IMR-90 (cell line): ENCODE results near the gene PRAF2. TPM values are rescaled to one million over a fixed set of nuclear protein-coding genes. Genes with fewer than 3 reads are reported as not detected.

Source experiments
- ATAC-seq: fragments of 200-7000 bp; cut with Tn5 transposase; 2 replicates; pipeline ENCODE4 v1.9.1; 2020; ENCODE audit warnings: low read depth, mild to moderate bottlenecking, moderate library complexity
- BruUV-seq: library from RNA; stranded (reverse); fragments of 400-500 nt; replicated peaks from 2 replicates; lab custom pipeline; 2021; lab: Mats Ljungman, UMichigan
- CTCF ChIA-PET: fragments of 300-600 bp; formaldehyde crosslinking; extraction: SDS; loops from one replicate; lab custom pipeline; 2021; ENCODE audit warnings: antibody characterized with exemption; lab: Yijun Ruan, JAX
- POLR2A ChIA-PET: fragments of 300-600 bp; sonication (Branson Sonifier 250); formaldehyde crosslinking; loops from one replicate; lab custom pipeline; 2022; ENCODE audit warnings: antibody characterized with exemption; ENCODE audit not compliant: unreplicated experiment; lab: Charles Lee
- DNase-seq: peaks from one replicate; pipeline ENCODE4 v3.0.0; 2013
- H2AFZ ChIP-seq: replicated peaks from 2 replicates; pipeline ENCODE3; 2013; ENCODE audit warnings: low read length, mild to moderate bottlenecking; ENCODE audit not compliant: poor library complexity
- H2AK5ac ChIP-seq: 2 replicates; pipeline ENCODE4 v1.6.1; 2013; ENCODE audit warnings: low read depth, low read length, inconsistent platforms
- H2AK9ac ChIP-seq: replicated peaks from 2 replicates; pipeline ENCODE3; 2013; ENCODE audit warnings: mild to moderate bottlenecking, low read depth, low read length, moderate library complexity; ENCODE audit not compliant: poor library complexity
- H2BK120ac ChIP-seq: 2 replicates; pipeline ENCODE4 v1.6.1; 2013; ENCODE audit warnings: low read depth, low read length, inconsistent platforms
- H2BK15ac ChIP-seq: 3 replicates; pipeline ENCODE4 v1.6.1; 2013; ENCODE audit warnings: low read depth, low read length, inconsistent platforms
- H2BK20ac ChIP-seq: 2 replicates; pipeline ENCODE4 v1.6.1; 2013; ENCODE audit warnings: low read depth, mild to moderate bottlenecking, inconsistent platforms, low read length, moderate library complexity
- H2BK5ac ChIP-seq: 2 replicates; pipeline ENCODE4 v1.6.1; 2013; ENCODE audit warnings: mild to moderate bottlenecking, low read depth, low read length, inconsistent platforms; ENCODE audit not compliant: poor library complexity, severe bottlenecking
- H3K14ac ChIP-seq: replicated peaks from 2 replicates; pipeline ENCODE4 v1.6.1; 2013; ENCODE audit warnings: low read depth, low read length, inconsistent platforms
- H3K18ac ChIP-seq: 2 replicates; pipeline ENCODE4 v1.6.1; 2013; ENCODE audit warnings: low read depth, low read length, control low read depth
- H3K23ac ChIP-seq: 2 replicates; pipeline ENCODE4 v1.6.1; 2013; ENCODE audit warnings: low read depth, low read length, inconsistent platforms
- H3K27ac ChIP-seq: 2 replicates; pipeline ENCODE4 v1.5.1; 2013; ENCODE audit warnings: mild to moderate bottlenecking, control low read depth, low read length; ENCODE audit not compliant: insufficient read depth
- H3K27me3 ChIP-seq: 2 replicates; pipeline ENCODE4 v1.6.1; 2013; ENCODE audit warnings: low read length; ENCODE audit not compliant: control insufficient read depth, insufficient read depth
- H3K36me3 ChIP-seq: 2 replicates; pipeline ENCODE4 v1.6.1; 2013; ENCODE audit warnings: low read length, mixed read lengths; ENCODE audit not compliant: control insufficient read depth, insufficient read depth
- H3K4ac ChIP-seq: 2 replicates; pipeline ENCODE4 v1.6.1; 2013; ENCODE audit warnings: low read depth, low read length, inconsistent platforms
- H3K4me1 ChIP-seq: 2 replicates; pipeline ENCODE4 v1.6.1; 2013; ENCODE audit warnings: low read length, mixed read lengths; ENCODE audit not compliant: control insufficient read depth, insufficient read depth
- H3K4me2 ChIP-seq: 2 replicates; pipeline ENCODE4 v1.6.1; 2013; ENCODE audit warnings: low read depth, mild to moderate bottlenecking, control low read depth, low read length, moderate library complexity
- H3K4me3 ChIP-seq: 2 replicates; pipeline ENCODE4 v1.5.1; 2013; ENCODE audit warnings: low read depth, mild to moderate bottlenecking, control low read depth, low read length, moderate library complexity; ENCODE audit not compliant: insufficient read depth
- H3K56ac ChIP-seq: 2 replicates; pipeline ENCODE4 v1.6.1; 2013; ENCODE audit warnings: low read length, inconsistent platforms; ENCODE audit not compliant: insufficient read depth; ENCODE audit errors: extremely low read depth
- H3K79me1 ChIP-seq, 2 experiments: 2 replicates each; pipeline ENCODE4 v1.6.1; 2013; ENCODE audit warnings: low read length in 2 of 2, inconsistent platforms in 1 of 2, low read depth in 1 of 2
- H3K9ac ChIP-seq: 2 replicates; pipeline ENCODE4 v1.6.1; 2013; ENCODE audit warnings: low read depth, low read length, control low read depth
- H3K9me1 ChIP-seq: 2 replicates; pipeline ENCODE4 v1.6.1; 2013; ENCODE audit warnings: low read length, inconsistent platforms; ENCODE audit not compliant: insufficient read depth
- H3K9me3 ChIP-seq: 2 replicates; pipeline ENCODE4 v1.6.1; 2013; ENCODE audit warnings: low read length; ENCODE audit not compliant: control insufficient read depth, insufficient read depth
- H4K20me1 ChIP-seq: 2 replicates; pipeline ENCODE4 v1.6.1; 2013; ENCODE audit warnings: low read length, inconsistent platforms; ENCODE audit not compliant: insufficient read depth
- H4K5ac ChIP-seq: 2 replicates; pipeline ENCODE4 v1.6.1; 2013; ENCODE audit warnings: mild to moderate bottlenecking, low read depth, low read length, control low read depth
- H4K8ac ChIP-seq, 2 experiments: 2 replicates each; pipeline ENCODE4 v1.6.1; 2013; ENCODE audit warnings: low read depth in 2 of 2, low read length in 2 of 2, control low read depth in 1 of 2, inconsistent platforms in 1 of 2
- H4K91ac ChIP-seq: 2 replicates; pipeline ENCODE4 v1.6.1; 2013; ENCODE audit warnings: low read depth, low read length, inconsistent platforms; ENCODE audit not compliant: insufficient read depth
- FOS ChIP-seq: fragments of 150-350 bp; IDR thresholded peaks from 2 replicates; pipeline ENCODE4 v1.6.1; 2016; ENCODE audit warnings: low read depth, low read length
- POLR2A ChIP-seq: IDR thresholded peaks from 2 replicates; pipeline ENCODE4 v1.6.1; 2012; ENCODE audit warnings: mild to moderate bottlenecking, low read depth, low read length
- WGBS, 2 experiments: methylation state at CpG; one replicate each; pipeline versions ENCODE4 v1.1.5 to v1.1.7; 2013; ENCODE audit warnings: missing lambda C conversion rate in 2 of 2; ENCODE audit not compliant: insufficient read length in 1 of 2; ENCODE audit errors: extremely low coverage in 2 of 2; 5-methylcytosine and 5-hydroxymethylcytosine counted together
- dilution Hi-C: fragments of 300-500 bp; cut with HindIII; formaldehyde crosslinking; loops from one replicate; pipeline ENCODE4 v1.14.3; 2018; ENCODE audit warnings: low sequenced_read_pairs; ENCODE audit not compliant: unreplicated experiment
- in situ Hi-C: fragments of 300-500 bp; cut with MboI; formaldehyde crosslinking; loops from 3 replicates; pipeline ENCODE4 v1.14.3; 2019; ENCODE audit warnings: low sequenced_read_pairs, inconsistent platforms, mixed read lengths
- intact Hi-C: fragments of 100-400 bp; cut with micrococcal nuclease; formaldehyde crosslinking; loops from 2 replicates; pipeline ENCODE4 v1.10.0; 2022
- polyA plus RNA-seq, 3 experiments: library from polyadenylated mRNA; depleted of rRNA; stranded (reverse); fragments of >200 nt; gene quantifications; 2 replicates each; pipeline ENCODE4 v1.2.3, GENCODE V29; 2012; ENCODE audit warnings: low replicate concordance in 1 of 3
- total RNA-seq: library from RNA; depleted of rRNA; stranded (reverse); fragments of >200 nt; gene quantifications from 2 replicates; pipeline ENCODE4 v1.2.3, GENCODE V29; 2012

The PRAF2 gene
- total and polyA plus RNA-seq, 2 of the 4 experiments (the other 2 are of a cell fraction): 3.8 to 65.5 TPM

DNA sequence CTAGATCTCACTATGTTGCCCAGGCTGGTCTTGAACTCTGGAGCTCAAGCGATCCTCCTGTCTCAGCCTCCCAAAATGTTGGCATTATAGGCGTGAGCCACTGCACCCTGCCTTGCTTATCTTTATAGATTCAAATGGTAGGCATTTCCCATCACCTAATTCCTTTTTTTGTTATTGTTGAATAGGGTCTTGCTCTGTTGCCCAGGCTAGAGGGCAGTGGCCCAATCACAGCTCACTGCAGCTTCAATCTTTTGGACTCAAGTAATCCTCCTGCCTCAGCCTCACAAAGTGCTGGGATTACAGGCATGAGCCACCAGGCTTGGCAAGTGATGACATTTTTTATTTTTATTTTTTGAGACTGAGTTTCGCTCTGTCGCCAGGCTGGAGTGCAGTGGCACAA lies 22.6 kb upstream of the PRAF2 start:
- no TSS peak for BruUV-seq
- Histone ChIP-seq H3K27ac (no peak overlapping the region), H2AK9ac (no peak overlapping the region), H4K8ac (no peak overlapping the region), H3K4me2 (no peak overlapping the region), H4K91ac (no peak overlapping the region), H2AFZ (no peak overlapping the region), H3K56ac (no peak overlapping the region), H4K5ac (no peak overlapping the region), H2BK15ac (no peak overlapping the region), H2BK5ac (no peak overlapping the region), H4K20me1 (no peaks in the 10 kb centered on the region), H3K9ac (no peak overlapping the region), H3K4me1 (no peaks in the 10 kb centered on the region), H3K4ac (no peak overlapping the region), H2BK120ac (no peak overlapping the region), H3K4me3 (no peak overlapping the region), H3K9me1 (no peaks in the 10 kb centered on the region), H2BK20ac (no peak overlapping the region), H3K14ac (no peak overlapping the region), H3K9me3 (no peaks in the 10 kb centered on the region), H2AK5ac (no peak overlapping the region), H3K23ac (no peak overlapping the region), H3K79me1 (no peaks in the 10 kb centered on the region), H3K36me3 (no peaks in the 10 kb centered on the region), H3K27me3 (no peaks in the 10 kb centered on the region), H3K18ac (no peak overlapping the region)
- DNase-seq (no peak), ATAC-seq (no peak)
- dilution Hi-C loops (no loop called here), in situ Hi-C loops (no loop called here), intact Hi-C loops (no loop called here)
- CTCF ChIA-PET: no interaction called here
- no peak for TF ChIP-seq FOS
- TF ChIP-seq POLR2A: no peak
- no CpG with 5 or more reads among the region's 4 CpGs for WGBS, 2 experiments
- POLR2A ChIA-PET: interaction anchor here (0.7 kb wide), 1 partner anchor 1508 kb away, joined by 5 read pairs; no protein-coding TSS in a partner anchor
